Epithelial cell of alveolus of lung (primary cell): ENCODE measurements around the gene TIAL1. TPM values are rescaled to one million over a fixed set of nuclear protein-coding genes. Genes with fewer than 3 reads are reported as not detected.

Source experiments
- total RNA-seq: library from RNA; depleted of rRNA; stranded (reverse); fragments of >200 nt; gene quantifications from 2 replicates; pipeline ENCODE4 v1.2.1, GENCODE V29; 2015

The TIAL1 gene, protein sequence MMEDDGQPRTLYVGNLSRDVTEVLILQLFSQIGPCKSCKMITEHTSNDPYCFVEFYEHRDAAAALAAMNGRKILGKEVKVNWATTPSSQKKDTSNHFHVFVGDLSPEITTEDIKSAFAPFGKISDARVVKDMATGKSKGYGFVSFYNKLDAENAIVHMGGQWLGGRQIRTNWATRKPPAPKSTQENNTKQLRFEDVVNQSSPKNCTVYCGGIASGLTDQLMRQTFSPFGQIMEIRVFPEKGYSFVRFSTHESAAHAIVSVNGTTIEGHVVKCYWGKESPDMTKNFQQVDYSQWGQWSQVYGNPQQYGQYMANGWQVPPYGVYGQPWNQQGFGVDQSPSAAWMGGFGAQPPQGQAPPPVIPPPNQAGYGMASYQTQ
- total RNA-seq = 42.7 and 50.4 TPM in 2 replicates

DNA sequence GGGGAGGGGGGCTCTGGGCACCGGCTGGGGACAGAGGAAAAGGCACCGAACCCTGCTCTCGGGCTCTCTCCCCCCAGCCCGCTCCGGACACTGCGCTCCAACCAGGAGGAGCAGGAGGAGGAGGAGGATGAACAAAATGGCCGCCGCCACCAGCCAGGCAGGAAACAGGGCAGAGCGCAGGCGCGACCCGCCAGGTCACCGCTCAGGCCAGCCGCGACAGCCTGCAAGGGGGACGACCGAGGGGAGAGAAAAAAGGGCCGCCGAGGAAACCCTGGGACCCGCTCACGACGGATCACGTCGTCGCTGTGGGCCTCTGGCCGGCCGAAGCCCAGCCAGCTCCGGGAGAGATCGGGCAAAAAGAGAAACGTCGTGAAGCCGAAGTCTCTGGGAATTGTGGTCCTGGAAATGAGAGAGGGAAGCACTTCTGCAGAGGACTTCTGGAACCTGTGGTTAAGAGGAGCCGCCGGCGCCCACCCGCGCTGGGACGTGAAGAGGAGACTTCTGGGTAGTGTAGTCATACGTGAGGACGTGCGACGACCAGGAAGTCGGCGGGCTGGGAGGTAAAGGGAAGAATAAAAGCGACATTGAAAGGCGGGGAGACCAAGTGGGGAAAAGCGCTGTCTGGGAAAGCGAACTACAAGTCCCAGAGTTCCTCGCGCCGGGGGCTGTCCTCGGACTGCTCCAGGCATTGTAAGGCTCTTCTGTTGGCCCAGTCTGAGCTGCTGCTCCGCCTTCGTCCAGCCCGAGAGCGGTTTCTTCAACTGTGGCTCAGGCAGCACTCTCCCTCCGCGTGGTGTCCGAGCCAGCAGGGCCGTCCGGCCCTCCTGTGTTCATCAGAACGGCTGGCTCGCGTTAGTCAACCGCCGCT lies at the start of gene TIAL1:
TSS of gene TIAL1 (minus strand) at position 428 of the 868 bp plus-strand sequence. CDS start 499 bp downstream, outside the sequence.

GRCh38 chr10:119542357-119542987 lies 54.3 kb downstream of the TIAL1 start, which contains the start of gene RGS10:
Gene RGS10 (minus strand): TSS chr10:119542719. CDS start chr10:119542638, 81 bp downstream.

Other genes starting within 250 kb of the TIAL1 start
- 94.4 and 146 TPM in 2 replicates for gene RGS10, start 54.2 kb downstream of the TIAL1 start, total RNA-seq
- gene BAG3, start 54.4 kb upstream of the TIAL1 start, total RNA-seq = 38.8 and 44.2 TPM in 2 replicates
- gene INPP5F, start 129.1 kb upstream of the TIAL1 start, total RNA-seq = 11.3 and 18.9 TPM in 2 replicates